Sigmoid colon (tissue), 7 donors: ENCODE data around the gene EOMES. TPM values are rescaled to one million over a fixed set of nuclear protein-coding genes. Genes with fewer than 3 reads are reported as not detected.

Source experiments
- DNase-seq: peaks from one replicate; pipeline ENCODE4 v3.0.0-alpha.2; 2019
- H3K27ac ChIP-seq, 4 donors: fragments of 200-600 bp; sonication (generic); one replicate each; pipeline ENCODE4 v1.5.1; 2016 to 2019; ENCODE audit warnings: mild to moderate bottlenecking in 1 of 4
- H3K27me3 ChIP-seq, 3 donors: fragments of 200-600 bp; sonication (generic); one replicate each; pipeline ENCODE4 v1.5.1; 2019; ENCODE audit warnings: mild to moderate bottlenecking in 1 of 3
- H3K36me3 ChIP-seq, 4 donors: fragments of 200-600 bp; sonication (generic); one replicate each; pipeline ENCODE4 v1.5.1; 2016 to 2019
- H3K4me1 ChIP-seq, 4 donors: fragments of 200-600 bp; sonication (generic); one replicate each; pipeline ENCODE4 v1.5.1; 2017 to 2019
- H3K4me3 ChIP-seq, 4 donors: fragments of 200-600 bp; sonication (generic); one replicate each; pipeline ENCODE4 v1.5.1; 2017 to 2019; ENCODE audit warnings: mild to moderate bottlenecking in 2 of 4, moderate library complexity in 1 of 4
- H3K9me3 ChIP-seq, 4 donors: fragments of 200-600 bp in 3 of 4; sonication (generic) in 3 of 4; one replicate each; pipeline versions ENCODE4 v1.5.1 to v1.6.1; 2013 to 2019
- EP300 ChIP-seq, 4 donors: sonication (generic); formaldehyde crosslinking; IDR thresholded peaks; one replicate each; pipeline ENCODE4 v1.6.1; 2017; ENCODE audit warnings: antibody characterized with exemption in 4 of 4
- POLR2A ChIP-seq, 2 donors: fragments of 450-650 bp; IDR thresholded peaks; one replicate each; pipeline ENCODE4 v1.6.1; 2016; ENCODE audit warnings: antibody characterized with exemption in 2 of 2, mild to moderate bottlenecking in 2 of 2, moderate library complexity in 2 of 2
- POLR2AphosphoS5 ChIP-seq, 4 donors: sonication (generic); formaldehyde crosslinking; IDR thresholded peaks; one replicate each; pipeline ENCODE4 v1.6.1; 2017; ENCODE audit warnings: antibody characterized with exemption in 4 of 4
- WGBS, 2 donors: extraction: QIAGEN DNeasy Blood & Tissue Kit; methylation state at CpG; one replicate each; pipeline ENCODE4 v1.1.7; 2013; 5-methylcytosine and 5-hydroxymethylcytosine counted together
- intact Hi-C: fragments of 100-400 bp; cut with DNase I; formaldehyde crosslinking; loops from one replicate; pipeline ENCODE4 v1.15.1; 2023
- polyA plus RNA-seq, 3 donors: library from polyadenylated mRNA; stranded (reverse); fragments of 200-250 nt; gene quantifications; one replicate each; pipeline ENCODE4 v1.2.3, GENCODE V29; 2013
- total RNA-seq, 4 donors: library from RNA; depleted of rRNA; stranded (reverse); fragments of >200 nt; gene quantifications; one replicate each; pipeline ENCODE4 v1.1.0, GENCODE V29; 2016
- TF ChIP-seq, protein P1 (sequence below), 4 experiments: fragments of 450-650 bp in 3 of 4; fragments of 200-600 bp in 1 of 4; IDR thresholded peaks; one replicate each; pipeline ENCODE4 v1.5.1; 2016 to 2019; ENCODE audit warnings: antibody characterized with exemption in 4 of 4, mild to moderate bottlenecking in 3 of 4, moderate library complexity in 2 of 4
- donor health status: healthy with polysubstance abuse.
- donor health status: Bipolar disorder and iron deficiency.
- donor health status: healthy.

EOMES gene
- total and polyA plus RNA-seq, 7 donors: 0.23 to 0.67 TPM; not detected in 5

DNA sequence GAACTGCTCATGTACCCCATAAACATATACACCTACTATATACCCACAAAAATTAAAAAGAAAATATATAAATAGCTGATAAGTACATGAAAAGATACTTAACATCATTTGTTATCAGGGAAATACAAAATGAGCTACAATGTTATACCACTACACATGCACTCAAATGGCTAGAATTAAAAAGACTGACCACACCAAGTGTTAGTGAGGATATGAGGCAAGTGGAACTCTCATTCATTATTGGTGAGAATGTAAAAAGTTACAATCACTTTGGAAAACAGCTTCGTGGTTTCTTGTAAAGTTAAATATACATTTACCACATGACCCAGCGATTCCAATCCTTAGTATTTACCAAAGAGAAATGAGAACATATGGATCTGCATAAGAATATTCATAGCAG is 26.5 kb downstream of the EOMES start:
- no peak overlapping the region for H3K4me3 ChIP-seq
- intact Hi-C loops: no loop called here
- H3K4me1 ChIP-seq: no peaks in the 10 kb centered on the region
- WGBS, 2 donors: 78 to 80% methylated on average over 2 of the region's 2 CpGs
- H3K27me3 ChIP-seq: no peaks in the 10 kb centered on the region
- no peak for DNase-seq
- H3K36me3 ChIP-seq: no peaks in the 10 kb centered on the region
- H3K9me3 ChIP-seq: peaks cover 0 to 1% (median 0%) of the 10 kb centered on the region in 4 donors
- TF ChIP-seq, protein P1, sequence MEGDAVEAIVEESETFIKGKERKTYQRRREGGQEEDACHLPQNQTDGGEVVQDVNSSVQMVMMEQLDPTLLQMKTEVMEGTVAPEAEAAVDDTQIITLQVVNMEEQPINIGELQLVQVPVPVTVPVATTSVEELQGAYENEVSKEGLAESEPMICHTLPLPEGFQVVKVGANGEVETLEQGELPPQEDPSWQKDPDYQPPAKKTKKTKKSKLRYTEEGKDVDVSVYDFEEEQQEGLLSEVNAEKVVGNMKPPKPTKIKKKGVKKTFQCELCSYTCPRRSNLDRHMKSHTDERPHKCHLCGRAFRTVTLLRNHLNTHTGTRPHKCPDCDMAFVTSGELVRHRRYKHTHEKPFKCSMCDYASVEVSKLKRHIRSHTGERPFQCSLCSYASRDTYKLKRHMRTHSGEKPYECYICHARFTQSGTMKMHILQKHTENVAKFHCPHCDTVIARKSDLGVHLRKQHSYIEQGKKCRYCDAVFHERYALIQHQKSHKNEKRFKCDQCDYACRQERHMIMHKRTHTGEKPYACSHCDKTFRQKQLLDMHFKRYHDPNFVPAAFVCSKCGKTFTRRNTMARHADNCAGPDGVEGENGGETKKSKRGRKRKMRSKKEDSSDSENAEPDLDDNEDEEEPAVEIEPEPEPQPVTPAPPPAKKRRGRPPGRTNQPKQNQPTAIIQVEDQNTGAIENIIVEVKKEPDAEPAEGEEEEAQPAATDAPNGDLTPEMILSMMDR (IDR thresholded peaks at IDR 0.05): no peak
- no peak for TF ChIP-seq EP300 (IDR thresholded peaks at IDR 0.05)
- TF ChIP-seq POLR2AphosphoS5 (IDR thresholded peaks at IDR 0.05): no peak
- TF ChIP-seq POLR2A (IDR thresholded peaks at IDR 0.05): no peak
- H3K27ac ChIP-seq: no peak overlapping the region

DNA sequence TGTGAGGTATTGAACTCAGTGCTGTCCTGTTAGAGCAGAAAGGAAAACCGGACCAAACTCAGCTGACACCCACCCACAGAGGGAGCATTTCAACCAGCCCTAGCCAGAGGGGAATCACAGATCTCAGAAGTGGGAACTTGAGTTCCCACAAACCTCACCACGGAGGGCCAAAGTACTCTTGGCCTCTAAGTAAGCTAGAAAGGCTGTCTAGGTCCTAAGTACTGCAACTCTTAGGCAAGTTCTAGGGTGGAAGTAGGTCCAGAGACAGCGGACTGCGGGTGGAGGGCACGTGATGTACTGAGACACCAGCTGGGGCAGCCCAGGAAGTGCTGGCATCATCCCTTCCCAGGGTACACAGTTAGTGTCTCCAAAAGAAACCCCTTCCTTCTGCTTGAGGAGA is 34.1 kb downstream of the EOMES start:
- no peaks in the 10 kb centered on the region for H3K36me3 ChIP-seq
- intact Hi-C loops: no loop called here
- 80 to 88% methylated on average over 5 of the region's 5 CpGs for WGBS, 2 donors
- peaks cover 0 to 2% (median under 1%) of the 10 kb centered on the region in 4 donors for H3K9me3 ChIP-seq
- TF ChIP-seq EP300 (IDR thresholded peaks at IDR 0.05): no peak
- TF ChIP-seq, protein P1 (IDR thresholded peaks at IDR 0.05): no peak
- no peak for TF ChIP-seq POLR2AphosphoS5 (IDR thresholded peaks at IDR 0.05)
- no peak for TF ChIP-seq POLR2A (IDR thresholded peaks at IDR 0.05)
- H3K4me1 ChIP-seq: no peaks in the 10 kb centered on the region
- H3K27me3 ChIP-seq: no peaks in the 10 kb centered on the region
- no peak for DNase-seq
- no peak overlapping the region for H3K4me3 ChIP-seq
- no peak overlapping the region for H3K27ac ChIP-seq

DNA sequence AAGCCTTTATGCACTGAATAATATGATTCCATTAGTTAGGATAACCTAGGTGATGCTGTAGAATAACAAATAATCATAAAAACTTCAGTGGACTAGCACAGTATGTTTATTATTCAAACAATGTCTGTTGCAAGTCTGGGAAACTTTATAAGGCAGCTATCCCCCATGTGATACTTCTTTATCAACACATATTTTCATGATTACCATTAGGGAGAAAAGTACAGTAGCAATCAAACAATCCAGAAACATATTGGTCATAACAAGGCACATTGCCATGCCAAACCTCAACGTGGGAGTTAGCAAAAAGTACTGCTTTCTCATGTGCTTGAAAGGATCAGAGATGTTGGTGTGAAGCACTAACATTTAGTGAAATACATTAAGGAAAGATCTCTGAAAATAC is 35.5 kb downstream of the EOMES start:
- 17 to 55% methylated on average over 1 of the region's 1 CpG for WGBS, 2 donors
- TF ChIP-seq, protein P1 (IDR thresholded peaks at IDR 0.05): no peak
- TF ChIP-seq POLR2A (IDR thresholded peaks at IDR 0.05) (no peak), POLR2AphosphoS5 (IDR thresholded peaks at IDR 0.05) (no peak), EP300 (IDR thresholded peaks at IDR 0.05) (no peak)
- intact Hi-C loops: no loop called here
- peaks cover 0 to 2% (median under 1%) of the 10 kb centered on the region in 4 donors for H3K9me3 ChIP-seq
- H3K27ac ChIP-seq: no peak overlapping the region
- H3K4me1 ChIP-seq: peaks cover 0 to under 1% (median 0%) of the 10 kb centered on the region in 4 donors
- H3K36me3 ChIP-seq: no peaks in the 10 kb centered on the region
- H3K4me3 ChIP-seq: no peak overlapping the region
- H3K27me3 ChIP-seq: no peaks in the 10 kb centered on the region
- DNase-seq: no peak

DNA sequence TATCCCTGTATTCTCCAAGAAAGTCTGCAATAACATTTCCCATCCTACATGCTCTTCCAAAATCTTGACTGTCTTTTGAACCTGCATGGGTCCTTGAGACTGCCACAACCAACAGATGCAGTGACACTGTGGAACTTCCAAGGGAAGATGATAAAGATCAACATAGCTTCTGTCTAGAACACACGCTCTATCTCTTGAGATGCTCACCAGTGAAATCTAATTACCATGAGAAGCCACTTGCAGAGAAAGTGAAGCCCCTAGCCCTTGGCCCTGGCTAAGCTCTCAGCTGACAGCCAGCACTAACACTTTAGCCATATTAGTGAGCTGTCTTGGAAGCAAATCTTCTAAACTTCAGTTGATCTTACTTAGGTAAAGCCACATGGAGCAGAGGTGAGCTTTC is 36.6 kb downstream of the EOMES start:
- no peaks in the 10 kb centered on the region for H3K36me3 ChIP-seq
- WGBS, 2 donors: 79 to 89% methylated on average over 1 of the region's 1 CpG
- no peak overlapping the region for H3K4me3 ChIP-seq
- intact Hi-C loops: no loop called here
- peaks cover 0 to 2% (median 0%) of the 10 kb centered on the region in 4 donors for H3K9me3 ChIP-seq
- peaks cover 0 to 11% (median 6%) of the 10 kb centered on the region in 4 donors for H3K4me1 ChIP-seq
- no peaks in the 10 kb centered on the region for H3K27me3 ChIP-seq
- TF ChIP-seq, protein P1 (IDR thresholded peaks at IDR 0.05): no peak
- no peak for TF ChIP-seq POLR2AphosphoS5 (IDR thresholded peaks at IDR 0.05)
- no peak for TF ChIP-seq EP300 (IDR thresholded peaks at IDR 0.05)
- TF ChIP-seq POLR2A (IDR thresholded peaks at IDR 0.05): no peak
- no peak for DNase-seq
- no peak overlapping the region for H3K27ac ChIP-seq

DNA sequence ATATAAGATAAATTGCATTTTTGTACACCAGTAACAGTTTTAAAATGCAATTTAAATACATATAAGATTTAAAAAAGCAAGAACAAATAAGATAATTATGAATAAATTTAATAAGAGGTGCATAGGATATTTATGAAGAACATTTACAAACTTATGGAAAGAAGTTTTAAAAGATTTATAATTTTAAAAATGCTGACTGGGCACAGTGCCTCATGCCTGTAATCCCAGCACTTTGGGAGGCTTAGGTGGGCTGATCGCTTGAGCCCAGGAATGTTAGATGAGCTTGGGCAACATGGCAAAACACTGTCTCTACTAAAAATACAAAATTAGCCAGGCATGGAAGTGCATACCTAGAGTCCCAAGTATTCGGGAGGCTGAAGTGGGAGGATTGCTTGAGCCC is 37.8 kb downstream of the EOMES start:
- no peak overlapping the region for H3K4me3 ChIP-seq
- no peaks in the 10 kb centered on the region for H3K9me3 ChIP-seq
- DNase-seq: no peak
- H3K4me1 ChIP-seq: peaks cover 0 to 13% (median 10%) of the 10 kb centered on the region in 4 donors
- TF ChIP-seq POLR2AphosphoS5 (IDR thresholded peaks at IDR 0.05) (no peak), POLR2A (IDR thresholded peaks at IDR 0.05) (no peak), EP300 (IDR thresholded peaks at IDR 0.05) (no peak)
- TF ChIP-seq, protein P1 (IDR thresholded peaks at IDR 0.05): no peak
- H3K36me3 ChIP-seq: no peaks in the 10 kb centered on the region
- intact Hi-C loops: loop anchor here (5.0 kb wide), 1 partner anchor 202 kb away; the partner anchor contains the start of gene SLC4A7
- WGBS, 2 donors: 95% methylated on average over 2 of the region's 2 CpGs
- no peaks in the 10 kb centered on the region for H3K27me3 ChIP-seq
- no peak overlapping the region for H3K27ac ChIP-seq
